HG02623 (cell line): Measurements from ENCODE around the gene LCP1.
A peak's percentile ranks its signal among the peaks of the same experiment; 100 is the strongest.
"Not testable (repeated sequence)": the region's sequence is repeated elsewhere in the genome, so short reads cannot be mapped to it uniquely, and the experiment has no call there.

ENCODE experiments used
- ATAC-seq: cut with Tn5 transposase; IDR thresholded peaks from one replicate; pipeline ENCODE4 v1.9.1; 2021; ENCODE audit warnings: moderate library complexity; ENCODE audit not compliant: unreplicated experiment

Gene LCP1, protein sequence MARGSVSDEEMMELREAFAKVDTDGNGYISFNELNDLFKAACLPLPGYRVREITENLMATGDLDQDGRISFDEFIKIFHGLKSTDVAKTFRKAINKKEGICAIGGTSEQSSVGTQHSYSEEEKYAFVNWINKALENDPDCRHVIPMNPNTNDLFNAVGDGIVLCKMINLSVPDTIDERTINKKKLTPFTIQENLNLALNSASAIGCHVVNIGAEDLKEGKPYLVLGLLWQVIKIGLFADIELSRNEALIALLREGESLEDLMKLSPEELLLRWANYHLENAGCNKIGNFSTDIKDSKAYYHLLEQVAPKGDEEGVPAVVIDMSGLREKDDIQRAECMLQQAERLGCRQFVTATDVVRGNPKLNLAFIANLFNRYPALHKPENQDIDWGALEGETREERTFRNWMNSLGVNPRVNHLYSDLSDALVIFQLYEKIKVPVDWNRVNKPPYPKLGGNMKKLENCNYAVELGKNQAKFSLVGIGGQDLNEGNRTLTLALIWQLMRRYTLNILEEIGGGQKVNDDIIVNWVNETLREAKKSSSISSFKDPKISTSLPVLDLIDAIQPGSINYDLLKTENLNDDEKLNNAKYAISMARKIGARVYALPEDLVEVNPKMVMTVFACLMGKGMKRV

DNA sequence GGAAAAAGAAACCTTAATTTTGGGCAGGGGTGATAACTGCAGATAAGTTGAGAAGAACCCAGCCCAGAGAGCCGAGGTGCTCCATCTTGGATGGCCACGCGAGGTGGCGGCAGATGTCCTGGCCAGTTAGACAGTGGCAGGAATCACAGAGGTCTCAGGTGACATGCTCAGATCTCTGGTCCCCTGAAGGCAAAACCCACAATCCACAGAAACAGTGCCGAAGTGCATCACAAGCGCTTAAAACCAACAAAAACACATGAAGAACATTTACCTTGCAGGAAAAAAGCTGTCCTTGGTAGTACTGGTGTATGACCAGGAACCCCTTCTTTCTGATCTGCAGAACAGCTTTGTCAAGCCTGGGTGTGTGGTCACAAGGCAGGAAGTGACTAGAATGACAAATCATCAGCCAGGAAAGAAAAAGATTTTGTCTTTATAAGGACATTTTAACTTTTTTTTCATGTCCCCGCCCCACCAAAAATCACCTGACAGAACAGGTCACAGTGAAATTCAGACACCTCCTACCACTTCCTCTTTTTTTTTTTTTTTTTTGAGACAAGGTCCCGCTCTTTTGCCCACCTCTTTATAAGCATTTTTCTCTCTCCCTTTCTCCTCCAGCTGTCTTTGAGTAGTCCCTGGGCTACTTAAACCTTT, at the start of gene LCP1:
Gene LCP1 (minus strand): TSS at position 338 of the 651 bp plus-strand sequence. CDS start 22,515 bp downstream, outside the sequence.
- ATAC-seq, result peak; percentile 63

GRCh38 chr13:46229251-46229650, 47.3 kb upstream of the LCP1 start:
- no peak for ATAC-seq

DNA sequence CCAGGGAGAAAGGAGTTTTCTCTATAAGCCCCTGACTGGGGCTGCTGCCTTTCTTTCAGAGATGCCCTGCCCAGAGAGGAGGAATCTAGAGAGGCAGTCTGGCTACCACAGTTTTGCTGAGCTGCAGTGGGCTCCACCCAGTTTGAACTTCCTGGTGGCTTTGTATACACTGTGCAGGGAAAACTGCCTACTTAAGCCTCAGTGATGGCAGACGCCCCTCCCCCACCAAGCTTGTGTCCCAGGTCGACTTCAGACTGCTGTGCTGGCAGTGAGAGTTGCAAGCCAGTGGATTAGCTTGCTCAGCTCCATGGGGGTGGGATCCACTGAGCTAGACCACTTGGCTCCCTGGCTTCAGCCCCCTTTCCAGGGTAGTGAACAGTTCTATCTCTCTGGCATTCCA, 38.3 kb upstream of the LCP1 start:
- ATAC-seq, result not testable (repeated sequence)

- not testable (repeated sequence) for ATAC-seq
Observed at GRCh38 chr13:46214741-46215140, 32.8 kb upstream of the LCP1 start.

DNA sequence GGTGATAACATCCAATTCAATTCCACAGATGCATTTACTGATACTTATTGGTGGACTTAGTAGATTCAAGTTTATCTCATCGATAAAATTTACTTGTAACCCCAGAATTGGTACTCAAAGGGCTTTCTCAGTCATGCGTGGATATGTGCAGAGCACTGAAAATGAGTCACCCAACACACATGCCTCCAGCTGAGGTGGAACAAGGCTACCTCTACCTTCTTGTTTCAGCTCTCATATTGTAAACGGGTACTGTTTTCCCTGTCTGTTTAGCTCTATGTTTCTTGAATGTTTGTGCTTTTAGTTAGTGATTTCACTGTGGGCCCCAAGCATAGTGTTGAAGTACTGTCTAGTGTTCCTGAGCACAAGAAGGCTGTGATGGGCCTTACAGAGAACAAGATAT, 31.3 kb upstream of the LCP1 start:
- ATAC-seq, result no peak

- ATAC-seq, result peak; percentile 85
Observed at GRCh38 chr13:46211483-46212351, 29.7 kb upstream of the LCP1 start, which contains the start of gene LRRC63. Gene LRRC63 (plus strand): TSS chr13:46211928. CDS start chr13:46213035, 1,107 bp downstream.

DNA sequence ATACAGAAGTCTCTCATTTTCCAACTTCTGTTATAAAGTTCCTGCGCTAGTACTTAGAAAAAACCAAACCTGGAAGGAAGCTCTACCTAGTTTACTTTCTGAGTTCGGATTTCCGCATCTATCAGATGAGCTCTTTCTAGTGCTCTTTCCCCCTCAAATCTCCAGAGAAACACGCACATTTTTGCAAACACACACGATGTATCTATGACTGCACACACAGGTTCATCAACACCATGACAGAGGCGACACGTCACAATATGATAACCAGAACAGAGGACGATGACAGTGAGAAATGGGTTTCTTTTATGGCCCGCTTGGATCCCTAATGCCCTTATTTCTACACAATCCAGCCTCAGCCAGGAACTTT, 29.1 kb upstream of the LCP1 start:
- no peak for ATAC-seq

DNA sequence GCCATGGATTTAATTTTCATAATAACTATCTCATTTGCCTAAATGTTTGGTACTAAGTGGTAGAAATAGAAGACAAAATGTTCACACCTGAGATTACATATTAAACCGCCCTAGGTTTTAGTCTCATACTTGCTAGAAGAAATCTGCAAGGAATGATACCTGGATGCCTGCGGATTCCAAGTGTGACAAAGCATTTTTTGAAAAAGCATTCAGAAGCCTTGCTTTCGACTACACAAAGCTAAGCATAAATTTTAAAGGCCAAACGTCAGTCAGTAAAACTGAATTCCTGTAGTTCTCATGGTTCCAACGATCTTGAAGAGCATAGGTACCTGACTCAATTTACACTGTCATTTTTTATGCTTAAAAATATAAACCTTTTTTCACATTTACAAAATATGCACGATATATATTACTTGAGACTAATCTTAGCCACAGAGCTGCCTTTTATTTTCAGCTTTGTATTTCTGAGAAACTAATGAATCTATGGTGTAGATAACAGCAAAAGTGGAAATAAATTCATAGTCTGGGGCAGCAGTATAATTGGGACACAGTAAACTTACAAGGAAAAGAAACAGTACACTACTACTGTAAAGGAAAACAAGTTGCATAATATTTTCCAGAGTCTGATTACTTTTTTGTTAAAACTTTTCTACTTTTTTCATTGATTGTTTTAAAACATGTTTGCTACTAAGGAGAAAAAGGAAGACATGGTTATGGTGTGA, 28.5 kb upstream of the LCP1 start:
- ATAC-seq, result no peak

GRCh38 chr13:46207828-46208227, 25.9 kb upstream of the LCP1 start:
- no peak for ATAC-seq

DNA sequence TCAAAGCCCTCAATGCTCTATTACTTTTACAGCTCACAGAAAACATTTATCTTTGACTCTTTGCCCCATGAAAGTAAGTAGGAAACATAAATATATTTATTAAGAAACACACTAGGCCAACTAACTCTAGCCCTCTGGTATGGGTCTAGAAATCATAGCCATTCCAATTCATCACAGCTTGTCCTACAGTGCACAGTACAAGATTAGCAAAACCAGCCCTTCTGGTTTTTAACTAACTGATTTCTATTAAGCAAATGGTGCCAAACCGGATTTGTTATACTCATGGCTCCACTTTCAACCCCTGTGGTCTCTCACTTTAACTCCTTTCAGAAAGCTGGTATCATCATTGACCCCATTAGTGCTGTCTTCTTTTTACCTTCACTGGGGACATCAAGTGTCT, 24.2 kb upstream of the LCP1 start:
- ATAC-seq, result no peak

DNA sequence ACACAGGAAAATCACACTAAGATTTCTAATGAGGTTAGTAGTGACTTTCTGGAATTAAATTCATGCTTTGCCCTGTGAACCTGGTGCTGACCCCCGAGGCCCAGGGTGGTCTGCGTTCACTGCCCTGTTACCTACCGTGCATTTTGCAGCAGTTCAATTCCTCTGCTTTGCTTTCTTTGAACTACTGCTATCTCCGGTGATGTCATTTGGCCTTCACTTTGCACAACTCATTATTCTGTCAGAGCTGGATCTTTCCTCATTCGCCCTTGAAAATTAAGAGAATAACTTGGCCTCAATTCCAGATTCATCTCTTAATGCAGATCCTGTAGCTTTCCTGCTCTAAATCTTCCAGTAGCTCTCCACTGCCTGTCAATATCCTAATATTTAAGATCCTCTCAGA, 21.0 kb upstream of the LCP1 start:
- no peak for ATAC-seq

DNA sequence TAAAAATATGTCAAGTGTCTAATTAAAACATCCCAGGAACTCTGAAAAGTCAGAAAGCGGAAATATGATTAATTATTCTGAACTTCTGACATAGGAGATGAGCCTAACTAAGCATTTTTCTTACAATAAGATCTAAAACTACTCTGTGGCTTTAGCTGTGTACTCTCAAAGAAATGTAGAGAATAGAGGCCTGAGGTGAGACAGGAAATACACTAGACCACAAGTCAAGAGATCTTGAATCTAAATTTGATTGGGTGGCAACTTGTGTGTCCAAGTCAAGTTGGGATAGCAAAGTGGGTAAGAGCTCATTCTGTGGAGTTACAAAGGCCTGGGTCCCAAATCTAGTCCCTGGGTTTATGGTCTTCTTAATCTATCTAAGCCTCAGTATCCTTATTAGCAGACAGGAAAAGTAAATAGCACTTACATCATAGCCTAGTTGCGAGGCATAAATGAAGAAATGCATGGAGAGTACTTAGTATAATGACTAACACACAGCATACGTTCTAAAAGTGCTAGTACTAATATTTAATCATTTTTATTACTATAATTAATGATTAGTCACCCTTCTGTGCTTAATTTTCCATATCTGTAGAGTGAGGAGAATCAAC, 20.3 kb upstream of the LCP1 start:
- no peak for ATAC-seq

- ATAC-seq, result no peak
Observed at GRCh38 chr13:46198696-46199193, 16.8 kb upstream of the LCP1 start.

- ATAC-seq, result no peak
Observed at GRCh38 chr13:46197299-46198048, 15.5 kb upstream of the LCP1 start.

DNA sequence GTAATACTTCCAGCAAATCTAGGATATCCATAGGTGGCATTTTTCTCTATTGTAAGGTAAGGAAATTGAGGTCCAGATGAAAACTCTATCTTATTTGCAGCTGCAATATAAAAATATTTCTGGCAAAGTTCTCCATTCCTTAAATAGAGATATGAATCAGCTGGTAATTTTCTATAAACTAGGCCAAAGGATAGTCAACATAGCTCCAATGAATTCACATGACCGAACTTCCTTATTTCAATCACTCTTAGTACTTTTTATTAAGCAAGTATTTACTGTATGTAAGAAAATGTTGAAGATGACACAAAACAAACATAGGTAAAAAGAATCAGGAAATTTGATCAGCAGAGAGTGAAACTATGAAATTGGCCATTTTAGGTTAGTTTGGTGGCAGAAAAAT, 13.0 kb upstream of the LCP1 start:
- ATAC-seq, result no peak

GRCh38 chr13:46192412-46192811, 10.4 kb upstream of the LCP1 start:
- ATAC-seq, result no peak

- ATAC-seq, result no peak
Observed at GRCh38 chr13:46185634-46186033, 3.7 kb upstream of the LCP1 start.

- peak; percentile 38 for ATAC-seq
Observed at GRCh38 chr13:46184277-46184699, 2.3 kb upstream of the LCP1 start.
